Neural progenitor cell (in vitro differentiated cells): Measurements from ENCODE around the gene ZNF280B. TPM values are rescaled to one million over a fixed set of nuclear protein-coding genes. Genes with fewer than 3 reads are reported as not detected.

Experiments
- DNase-seq: peaks from one replicate; pipeline ENCODE4 v3.0.0-alpha.2; 2016; ENCODE audit warnings: low spot score
- H2AFZ ChIP-seq: fragments of 200-600 bp; sonication (generic); replicated peaks from 2 replicates; pipeline ENCODE4 v1.6.1; 2016; ENCODE audit warnings: antibody characterized with exemption
- H3F3A ChIP-seq: fragments of 200-600 bp; sonication (generic); 2 replicates; pipeline ENCODE4 v1.6.1; 2016; ENCODE audit warnings: antibody characterized with exemption, low read depth
- H3K27ac ChIP-seq: fragments of 200-600 bp; sonication (generic); 2 replicates; pipeline ENCODE4 v1.5.1; 2016; ENCODE audit warnings: mild to moderate bottlenecking
- H3K27me3 ChIP-seq: fragments of 200-600 bp; sonication (generic); 2 replicates; pipeline ENCODE4 v1.6.1; 2016; ENCODE audit warnings: mild to moderate bottlenecking, moderate library complexity
- H3K36me3 ChIP-seq: fragments of 200-600 bp; sonication (generic); 2 replicates; pipeline ENCODE4 v1.5.1; 2016
- H3K4me1 ChIP-seq: fragments of 200-600 bp; sonication (generic); 2 replicates; pipeline ENCODE4 v1.6.1; 2016; ENCODE audit warnings: mixed run types
- H3K4me2 ChIP-seq: fragments of 200-600 bp; sonication (generic); 2 replicates; pipeline ENCODE4 v1.6.1; 2016
- H3K4me3 ChIP-seq: fragments of 200-600 bp; sonication (generic); 2 replicates; pipeline ENCODE4 v1.5.1; 2016
- H3K79me2 ChIP-seq: fragments of 200-600 bp; sonication (generic); 2 replicates; pipeline ENCODE4 v1.6.1; 2016; ENCODE audit warnings: low read depth
- H3K9ac ChIP-seq: fragments of 200-600 bp; sonication (generic); 2 replicates; pipeline ENCODE4 v1.6.1; 2016
- H3K9me3 ChIP-seq: fragments of 200-600 bp; sonication (generic); 2 replicates; pipeline ENCODE4 v1.5.1; 2016; ENCODE audit warnings: low read depth
- H4K20me1 ChIP-seq: fragments of 200-600 bp; sonication (generic); 2 replicates; pipeline ENCODE4 v1.6.1; 2016; ENCODE audit warnings: low read depth
- H3K27ac Mint-ChIP-seq: 3 replicates; pipeline ENCODE4 v1.8.0; 2021; ENCODE audit warnings: mixed read lengths
- H3K27me3 Mint-ChIP-seq: 2 replicates; pipeline ENCODE4 v1.8.0; 2022; ENCODE audit warnings: low read depth, mild to moderate bottlenecking, inconsistent platforms, moderate library complexity, mixed read lengths; ENCODE audit not compliant: insufficient read depth
- H3K36me3 Mint-ChIP-seq: 3 replicates; pipeline ENCODE4 v1.8.0; 2021; ENCODE audit warnings: mixed read lengths
- H3K4me1 Mint-ChIP-seq: 3 replicates; pipeline ENCODE4 v1.8.0; 2021; ENCODE audit warnings: mixed read lengths
- H3K4me3 Mint-ChIP-seq: 3 replicates; pipeline ENCODE4 v1.8.0; 2021; ENCODE audit warnings: mild to moderate bottlenecking, moderate library complexity, mixed read lengths
- H3K9me3 Mint-ChIP-seq: 3 replicates; pipeline ENCODE4 v1.8.0; 2020; ENCODE audit warnings: mixed read lengths
- CTCF ChIP-seq: fragments of 200-600 bp; sonication (generic); IDR thresholded peaks from 2 replicates; pipeline ENCODE4 v1.5.1; 2017; ENCODE audit warnings: antibody characterized with exemption, mild to moderate bottlenecking
- EZH2 ChIP-seq: fragments of 200-600 bp; sonication (generic); IDR thresholded peaks from 2 replicates; pipeline ENCODE4 v1.6.1; 2017; ENCODE audit warnings: antibody characterized with exemption, mild to moderate bottlenecking, moderate library complexity
- EZH2phosphoT487 ChIP-seq: fragments of 200-600 bp; sonication (generic); IDR thresholded peaks from 2 replicates; pipeline ENCODE4 v1.6.1; 2017; ENCODE audit warnings: antibody characterized with exemption
- total RNA-seq: library from RNA; depleted of rRNA; stranded (reverse); fragments of >200 nt; gene quantifications from 2 replicates; pipeline ENCODE4 v1.2.3, GENCODE V29; 2015; ENCODE audit warnings: low replicate concordance

The ZNF280B gene
- total RNA-seq, 1 donor from 2014 or later = 14.2 TPM

DNA sequence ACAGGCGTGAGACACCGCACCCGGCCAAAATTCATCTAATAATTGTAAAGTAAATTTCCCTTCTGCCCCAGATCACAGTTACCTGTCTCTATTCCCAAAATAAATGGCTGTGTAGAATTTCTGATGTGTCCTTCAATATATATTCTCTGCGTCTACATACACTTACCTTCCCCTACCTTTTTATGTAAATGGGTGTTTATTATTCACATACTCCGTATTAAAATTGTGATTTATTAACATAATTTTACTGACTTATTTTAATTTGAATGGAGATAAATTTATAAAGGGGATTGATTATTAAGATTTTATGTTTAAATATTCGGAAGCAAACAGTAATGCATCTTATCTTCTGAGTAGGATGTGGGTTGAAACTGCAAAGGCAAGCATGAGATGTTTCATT lies 28.0 kb upstream of the ZNF280B start:
- H3K79me2 ChIP-seq = no peaks in the 10 kb centered on the region
- H3F3A ChIP-seq = no peaks in the 10 kb centered on the region
- H3K4me2 ChIP-seq = no peak overlapping the region
- H3K4me3 ChIP-seq = no peak overlapping the region
- Mint-ChIP-seq H3K4me1 (no peaks in the 10 kb centered on the region), H3K27ac (no peak overlapping the region), H3K4me3 (no peak overlapping the region), H3K36me3 (no peaks in the 10 kb centered on the region), H3K27me3 (no peaks in the 10 kb centered on the region), H3K9me3 (no peaks in the 10 kb centered on the region)
- peaks cover 92% of the 10 kb centered on the region for H3K27me3 ChIP-seq
- TF ChIP-seq CTCF (no peak), EZH2 (no peak), EZH2phosphoT487 (no peak)
- no peak for DNase-seq
- no peak overlapping the region for H2AFZ ChIP-seq
- no peaks in the 10 kb centered on the region for H4K20me1 ChIP-seq
- no peak overlapping the region for H3K27ac ChIP-seq
- H3K9ac ChIP-seq = no peak overlapping the region
- H3K4me1 ChIP-seq = no peaks in the 10 kb centered on the region
- H3K9me3 ChIP-seq = no peaks in the 10 kb centered on the region
- no peaks in the 10 kb centered on the region for H3K36me3 ChIP-seq

- Histone ChIP-seq H3K4me3 (no peak overlapping the region), H3K79me2 (no peaks in the 10 kb centered on the region), H3K27ac (no peak overlapping the region), H3K36me3 (no peaks in the 10 kb centered on the region), H2AFZ (no peak overlapping the region), H3F3A (no peaks in the 10 kb centered on the region), H4K20me1 (no peaks in the 10 kb centered on the region), H3K9ac (no peak overlapping the region), H3K9me3 (no peaks in the 10 kb centered on the region), H3K4me2 (no peak overlapping the region), H3K27me3 (peaks cover 90% of the 10 kb centered on the region), H3K4me1 (no peaks in the 10 kb centered on the region)
- Mint-ChIP-seq H3K36me3 (no peaks in the 10 kb centered on the region), H3K27ac (no peak overlapping the region), H3K27me3 (no peaks in the 10 kb centered on the region), H3K4me1 (no peaks in the 10 kb centered on the region), H3K4me3 (no peak overlapping the region), H3K9me3 (no peaks in the 10 kb centered on the region)
- no peak for DNase-seq
- TF ChIP-seq EZH2 (no peak), CTCF (no peak), EZH2phosphoT487 (no peak)
Measured at GRCh38 chr22:22535662-22536061, 27.1 kb upstream of the ZNF280B start.

GRCh38 chr22:22534604-22535415 lies 26.3 kb upstream of the ZNF280B start:
- no peaks in the 10 kb centered on the region for H3K9me3 Mint-ChIP-seq
- no peak for DNase-seq
- no peaks in the 10 kb centered on the region for H3K27me3 Mint-ChIP-seq
- H4K20me1 ChIP-seq = no peaks in the 10 kb centered on the region
- no peaks in the 10 kb centered on the region for H3K36me3 Mint-ChIP-seq
- H3K9me3 ChIP-seq = no peaks in the 10 kb centered on the region
- H3K27ac ChIP-seq = no peak overlapping the region
- H2AFZ ChIP-seq = no peak overlapping the region
- no peak overlapping the region for H3K4me3 ChIP-seq
- H3K4me1 ChIP-seq = no peaks in the 10 kb centered on the region
- H3K9ac ChIP-seq = no peak overlapping the region
- H3K4me1 Mint-ChIP-seq = no peaks in the 10 kb centered on the region
- TF ChIP-seq CTCF (no peak), EZH2phosphoT487 (no peak), EZH2 (no peak)
- no peak overlapping the region for H3K4me3 Mint-ChIP-seq
- H3K27me3 ChIP-seq = peaks cover 83% of the 10 kb centered on the region
- no peaks in the 10 kb centered on the region for H3K79me2 ChIP-seq
- no peak overlapping the region for H3K27ac Mint-ChIP-seq
- no peak overlapping the region for H3K4me2 ChIP-seq
- no peaks in the 10 kb centered on the region for H3K36me3 ChIP-seq
- no peaks in the 10 kb centered on the region for H3F3A ChIP-seq
